ENCODE measurements around the gene ALDOC.
A peak's percentile ranks its signal among the peaks of the same experiment; 100 is the strongest.
"Not testable (repeated sequence)": the region's sequence is repeated elsewhere in the genome, so short reads cannot be mapped to it uniquely, and the experiment has no call there.

Gene ALDOC

GRCh38 chr17:28580959-28581358 is 4.3 kb upstream of the ALDOC start:
- no peak for DNase-seq

DNA sequence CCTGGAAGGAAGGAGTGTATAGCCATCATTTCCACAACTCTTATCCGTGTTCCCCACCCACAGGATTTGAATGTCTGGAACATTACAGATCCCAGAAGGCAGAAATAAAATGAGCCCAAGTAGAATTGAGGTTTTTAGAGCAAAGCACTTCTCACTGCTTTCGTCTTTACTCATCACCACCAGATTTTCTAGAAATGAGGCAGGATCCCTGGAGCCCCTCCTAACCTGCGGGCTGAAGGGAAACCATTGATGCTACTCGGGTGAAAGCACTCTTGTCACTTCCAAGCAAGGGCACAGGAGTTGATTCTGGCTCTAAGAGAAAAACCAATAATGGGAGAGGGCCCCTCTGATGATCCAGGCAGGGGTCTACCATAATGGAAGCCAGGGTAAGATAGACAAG is 2.8 kb upstream of the ALDOC start:
- no peak for DNase-seq

- no peak for DNase-seq
Measured at GRCh38 chr17:28578246-28579195, 1.8 kb upstream of the ALDOC start.

GRCh38 chr17:28577466-28577824 is 750 bp upstream of the ALDOC start:
- no peak for DNase-seq

- DNase-seq: not testable (repeated sequence)
Measured at GRCh38 chr17:28576016-28576415, 679 bp downstream of the ALDOC start.

- no peak for DNase-seq
Measured at GRCh38 chr17:28575126-28575795, 1.4 kb downstream of the ALDOC start.

DNA sequence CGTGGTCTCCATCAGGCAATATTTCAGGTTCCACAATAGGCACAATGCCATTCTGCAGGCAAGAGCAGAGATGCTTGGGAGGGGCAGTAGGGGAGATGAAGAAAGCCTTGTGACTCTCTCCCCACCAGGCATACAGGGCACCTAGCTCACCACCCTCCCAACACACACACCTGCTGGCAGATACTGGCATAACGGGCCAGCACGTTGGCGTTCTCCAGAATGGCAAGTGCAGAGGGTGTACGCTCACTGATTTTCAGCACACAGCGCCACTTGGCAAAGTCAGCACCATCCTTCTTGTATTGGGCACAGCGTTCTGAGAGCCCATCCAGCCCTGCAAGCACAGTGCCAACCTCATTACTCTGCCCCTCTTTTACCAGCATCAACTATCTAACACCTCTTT is 2.2 kb downstream of the ALDOC start:
- DNase-seq: no peak

DNA sequence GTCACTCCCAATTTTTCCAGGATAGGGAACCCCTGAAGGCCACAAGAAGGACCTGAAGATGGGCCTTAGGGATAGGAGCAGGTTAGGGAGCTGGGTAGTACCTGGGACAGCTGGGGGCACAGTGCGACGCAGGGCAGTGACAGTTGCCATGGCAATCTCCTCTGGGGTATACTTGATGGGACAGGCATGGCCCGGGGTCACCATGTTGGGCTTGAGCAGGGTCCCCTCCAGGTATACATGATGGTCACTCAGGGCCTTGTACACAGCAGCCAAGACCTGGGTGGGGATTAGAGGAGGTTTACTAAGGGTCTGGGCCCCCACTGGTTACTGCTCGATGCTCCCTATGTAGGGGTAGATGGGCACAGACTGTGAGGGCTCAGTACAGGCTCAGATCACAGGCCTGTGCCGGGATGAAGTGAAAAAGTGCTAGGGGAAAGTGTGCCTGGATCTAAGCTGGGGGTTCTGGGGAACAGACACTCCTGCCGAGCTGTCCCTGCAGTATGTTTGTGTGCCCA is 2.7 kb downstream of the ALDOC start:
- no peak for DNase-seq

DNA sequence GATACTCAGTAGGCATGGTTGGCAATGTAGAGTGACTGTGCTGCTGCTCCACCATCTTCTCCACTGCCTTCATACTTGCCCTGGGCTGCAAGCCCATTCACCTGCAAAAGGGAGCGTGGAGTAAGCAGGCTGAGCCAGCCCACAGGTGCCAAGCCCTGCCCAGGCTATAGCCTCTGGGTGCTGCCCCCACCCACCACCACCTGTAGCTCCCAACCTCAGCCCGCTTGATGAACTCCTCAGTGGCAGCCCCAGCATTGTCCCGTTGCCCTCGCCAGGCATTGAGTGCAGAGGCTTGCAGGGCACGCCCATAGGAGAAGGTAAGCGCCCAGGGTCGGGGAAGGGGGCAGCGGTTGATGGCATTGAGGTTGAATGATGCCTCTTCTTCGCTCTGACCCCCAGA is 3.2 kb downstream of the ALDOC start:
- DNase-seq: no peak

- DNase-seq: no peak
Measured at GRCh38 chr17:28573040-28573380, 3.7 kb downstream of the ALDOC start.

DNA sequence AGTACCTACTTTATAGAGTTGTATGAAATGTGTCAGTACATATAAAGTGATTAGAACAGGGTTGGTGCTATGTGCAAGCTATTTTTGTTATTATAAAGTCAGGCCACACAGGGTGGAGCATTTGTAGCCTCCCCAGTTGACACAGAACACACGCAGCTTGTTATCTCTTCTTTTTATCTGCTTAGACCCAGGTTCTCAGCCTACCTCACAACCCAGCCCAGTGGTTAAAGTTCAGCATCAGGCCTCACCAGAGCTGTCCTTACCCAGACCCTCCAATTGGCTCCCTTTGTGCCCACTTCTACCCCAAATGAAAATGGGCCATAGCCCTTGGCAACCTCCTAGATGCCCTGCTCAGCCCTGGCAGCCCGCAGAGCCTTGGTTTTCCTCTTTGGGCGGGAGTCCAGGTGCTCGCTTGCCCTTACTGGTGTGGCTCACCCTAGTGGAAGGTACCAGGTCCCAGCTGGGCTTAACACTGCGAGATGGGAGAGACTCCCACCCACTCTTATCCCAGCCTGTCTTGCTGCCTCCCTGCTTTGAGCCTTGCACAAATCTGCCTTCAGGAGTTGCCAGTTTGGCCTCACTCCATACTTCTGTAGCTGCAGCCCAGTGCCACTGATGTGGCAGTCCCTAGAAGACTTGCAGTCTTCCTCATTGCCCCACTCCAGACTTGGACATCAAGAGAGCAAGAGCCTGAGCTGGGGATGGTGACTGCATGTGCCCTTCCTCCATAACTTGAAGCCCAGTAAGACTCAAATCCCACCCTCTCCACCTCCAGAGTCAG is 4.2 kb downstream of the ALDOC start:
- no peak for DNase-seq

- DNase-seq: peak; percentile 92
Measured at GRCh38 chr17:28571361-28572122, 5.2 kb downstream of the ALDOC start, which contains the start of gene PIGS. PIGS (minus strand) TSS chr17:28571524; CDS start chr17:28571496, 28 bp downstream.

GRCh38 chr17:28570716-28571360 is 5.9 kb downstream of the ALDOC start:
- no peak for DNase-seq

GRCh38 chr17:28569446-28569845 is 7.2 kb downstream of the ALDOC start:
- DNase-seq: no peak

- DNase-seq: no peak
Measured at GRCh38 chr17:28567604-28568003, 9.1 kb downstream of the ALDOC start.

DNA sequence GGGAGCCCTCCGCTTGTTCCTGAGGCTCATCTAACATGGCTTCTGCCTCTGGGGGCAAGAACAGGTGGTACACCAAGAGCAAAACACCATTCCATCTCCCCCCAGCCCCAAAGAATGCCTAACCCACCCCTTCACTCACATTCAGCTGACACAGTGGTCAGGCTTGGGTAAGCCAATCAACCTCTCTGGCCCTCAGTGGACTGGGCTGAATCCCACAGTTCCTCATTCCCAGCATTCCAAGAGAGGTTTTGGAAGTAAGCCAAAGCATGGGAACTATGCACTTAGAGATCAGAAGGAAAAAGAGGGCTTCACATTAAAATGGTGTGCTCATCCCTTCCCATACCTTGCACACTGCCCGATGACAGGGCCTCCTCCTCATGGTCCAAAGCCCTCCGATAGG is 13.2 kb downstream of the ALDOC start:
- DNase-seq: no peak

DNA sequence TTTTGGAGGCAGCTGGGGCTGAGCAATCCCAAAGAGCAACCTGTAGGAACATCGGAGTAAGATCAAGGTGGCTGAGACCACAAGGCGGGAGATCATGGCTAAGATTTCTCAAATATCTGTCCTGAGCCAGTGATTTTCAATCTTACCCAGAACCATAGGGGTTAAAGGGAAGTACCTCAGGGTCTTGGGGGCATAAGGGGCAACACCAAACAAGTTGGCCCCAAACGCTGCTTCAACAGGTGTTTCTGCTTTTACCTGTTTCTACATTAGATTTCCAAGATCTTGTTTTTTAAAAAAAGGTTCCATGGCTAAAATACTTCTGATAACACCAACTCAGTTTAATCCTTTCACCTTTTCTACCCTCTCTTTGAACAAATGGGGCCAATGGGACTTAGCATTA is 21.7 kb downstream of the ALDOC start:
- no peak for DNase-seq

DNA sequence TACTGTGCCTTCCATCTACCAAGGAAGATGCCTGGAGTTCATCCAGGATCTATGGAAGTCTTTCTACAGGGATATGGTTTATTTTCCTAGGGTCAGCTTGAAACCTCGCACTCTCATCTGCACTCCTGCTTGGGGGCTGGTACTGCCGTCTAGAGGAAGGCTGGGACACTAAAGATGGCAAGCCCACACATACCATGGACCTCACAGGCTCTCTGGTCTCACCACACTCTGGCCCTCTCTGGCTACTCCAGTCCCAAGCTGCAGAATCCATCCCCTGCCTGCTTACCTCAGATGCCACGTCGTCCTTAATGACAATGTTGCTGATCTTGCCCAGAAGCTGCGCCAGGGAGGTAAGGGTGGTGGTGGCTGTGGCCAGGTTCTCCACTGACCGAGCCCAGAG is 22.1 kb downstream of the ALDOC start:
- DNase-seq: no peak

- no peak for DNase-seq
Measured at GRCh38 chr17:28553000-28553505, 23.6 kb downstream of the ALDOC start.

DNA sequence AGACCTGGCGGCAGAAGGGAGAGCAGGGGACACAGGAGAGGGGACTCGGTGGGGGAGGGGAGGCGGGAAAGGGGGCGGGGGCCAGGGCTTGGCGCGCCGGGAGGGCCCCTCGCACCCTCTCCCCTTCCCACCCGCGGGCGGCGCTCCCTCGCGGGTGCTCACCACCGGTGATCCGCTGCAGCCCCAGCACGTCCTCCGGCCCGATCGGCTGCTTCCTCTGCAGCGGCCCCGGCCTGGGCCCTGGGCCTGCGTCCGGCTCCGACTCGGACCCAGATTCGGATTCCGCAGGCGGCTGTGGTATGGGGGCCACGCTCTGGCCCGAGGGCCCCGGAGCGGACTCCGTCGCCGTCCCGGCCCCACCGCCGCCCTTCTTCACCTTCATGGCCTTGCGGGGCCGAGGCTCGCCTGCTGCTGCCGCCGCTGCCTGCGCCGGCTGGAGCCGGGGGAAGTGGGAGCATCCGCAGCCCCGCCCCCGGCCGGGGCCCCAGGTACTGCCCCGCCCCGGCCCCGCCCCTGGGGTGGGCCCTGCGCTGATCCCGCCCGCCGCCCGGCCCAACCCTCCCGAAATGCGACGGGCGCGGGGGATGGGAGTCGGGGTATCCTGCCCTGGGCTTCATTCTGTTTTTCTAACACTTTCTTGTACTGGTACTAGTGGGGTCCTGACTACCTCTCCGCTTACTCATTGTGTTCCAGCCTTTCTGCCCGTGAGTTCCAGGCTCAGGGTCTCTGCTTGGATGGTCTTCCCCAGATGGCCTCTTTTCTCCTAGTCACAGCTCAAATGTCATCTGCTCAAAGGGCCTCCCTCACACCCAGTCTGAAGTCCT is 24.3 kb downstream of the ALDOC start, which contains the start of gene UNC119:
TSS of gene UNC119 (minus strand) at position 449 of the 824 bp plus-strand sequence. CDS start at position 382, 67 bp downstream.
- peak; percentile 41 for DNase-seq

Data from NCI-H2107 (cell line).